Stomach (tissue), 4 donors: ENCODE measurements around the gene BPIFB1.

Experiments
- EP300 ChIP-seq: sonication (generic); formaldehyde crosslinking; IDR thresholded peaks from one replicate; pipeline ENCODE4 v1.6.1; 2017; ENCODE audit warnings: antibody characterized with exemption
- POLR2A ChIP-seq, 4 donors: fragments of 450-650 bp; IDR thresholded peaks; one replicate each; pipeline ENCODE4 v1.6.1; 2016; ENCODE audit warnings: antibody characterized with exemption in 4 of 4, control low read depth in 2 of 4, mild to moderate bottlenecking in 1 of 4, moderate library complexity in 1 of 4
- TF ChIP-seq, protein P1 (sequence below), 7 experiments: fragments of 450-650 bp in 4 of 7; fragments of 200-600 bp in 3 of 7; sonication (generic) in 3 of 7; IDR thresholded peaks; one replicate each; pipeline ENCODE4 v1.5.1; 2016 to 2019; ENCODE audit warnings: antibody characterized with exemption in 7 of 7, control low read depth in 2 of 7, mild to moderate bottlenecking in 1 of 7

GRCh38 chr20:33273117-33273851, 9.7 kb upstream of the BPIFB1 start:
- TF ChIP-seq, protein P1, sequence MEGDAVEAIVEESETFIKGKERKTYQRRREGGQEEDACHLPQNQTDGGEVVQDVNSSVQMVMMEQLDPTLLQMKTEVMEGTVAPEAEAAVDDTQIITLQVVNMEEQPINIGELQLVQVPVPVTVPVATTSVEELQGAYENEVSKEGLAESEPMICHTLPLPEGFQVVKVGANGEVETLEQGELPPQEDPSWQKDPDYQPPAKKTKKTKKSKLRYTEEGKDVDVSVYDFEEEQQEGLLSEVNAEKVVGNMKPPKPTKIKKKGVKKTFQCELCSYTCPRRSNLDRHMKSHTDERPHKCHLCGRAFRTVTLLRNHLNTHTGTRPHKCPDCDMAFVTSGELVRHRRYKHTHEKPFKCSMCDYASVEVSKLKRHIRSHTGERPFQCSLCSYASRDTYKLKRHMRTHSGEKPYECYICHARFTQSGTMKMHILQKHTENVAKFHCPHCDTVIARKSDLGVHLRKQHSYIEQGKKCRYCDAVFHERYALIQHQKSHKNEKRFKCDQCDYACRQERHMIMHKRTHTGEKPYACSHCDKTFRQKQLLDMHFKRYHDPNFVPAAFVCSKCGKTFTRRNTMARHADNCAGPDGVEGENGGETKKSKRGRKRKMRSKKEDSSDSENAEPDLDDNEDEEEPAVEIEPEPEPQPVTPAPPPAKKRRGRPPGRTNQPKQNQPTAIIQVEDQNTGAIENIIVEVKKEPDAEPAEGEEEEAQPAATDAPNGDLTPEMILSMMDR (IDR thresholded peaks at IDR 0.05) = no peak
- no peak for TF ChIP-seq EP300
- no peak for TF ChIP-seq POLR2A (IDR thresholded peaks at IDR 0.05)
